Hepatocyte (in vitro differentiated cells): ENCODE results near the gene RGS3. TPM values are rescaled to one million over a fixed set of nuclear protein-coding genes. Genes with fewer than 3 reads are reported as not detected.
"Not testable (repeated sequence)": the region's sequence is repeated elsewhere in the genome, so short reads cannot be mapped to it uniquely, and the experiment has no call there.

Experiments used
- DNase-seq: peaks from one replicate; pipeline ENCODE4 v3.0.0-alpha.2; 2016; ENCODE audit warnings: low spot score
- H2AFZ ChIP-seq: fragments of 200-600 bp; sonication (generic); 2 replicates; pipeline ENCODE4 v1.6.0; 2016; ENCODE audit warnings: antibody characterized with exemption, mild to moderate bottlenecking
- H3K27ac ChIP-seq: fragments of 200-600 bp; sonication (generic); 2 replicates; pipeline ENCODE4 v1.5.1; 2016; ENCODE audit warnings: mild to moderate bottlenecking
- H3K27me3 ChIP-seq: fragments of 200-600 bp; sonication (generic); 2 replicates; pipeline ENCODE4 v1.6.1; 2016
- H3K36me3 ChIP-seq: fragments of 200-600 bp; sonication (generic); replicated peaks from 2 replicates; pipeline ENCODE4 v1.5.1; 2016; ENCODE audit warnings: low read depth; ENCODE audit not compliant: insufficient read depth
- H3K4me1 ChIP-seq: fragments of 200-600 bp; sonication (generic); 2 replicates; pipeline ENCODE4 v1.5.1; 2016; ENCODE audit warnings: mild to moderate bottlenecking, moderate library complexity; ENCODE audit not compliant: insufficient read depth
- H3K4me2 ChIP-seq: fragments of 200-600 bp; sonication (generic); 2 replicates; pipeline ENCODE4 v1.6.0; 2016
- H3K4me3 ChIP-seq: fragments of 200-600 bp; sonication (generic); 2 replicates; pipeline ENCODE4 v1.5.1; 2016; ENCODE audit warnings: mild to moderate bottlenecking
- H3K79me2 ChIP-seq: fragments of 200-600 bp; sonication (generic); 2 replicates; pipeline ENCODE4 v1.6.0; 2017; ENCODE audit warnings: mild to moderate bottlenecking
- H3K9me2 ChIP-seq: fragments of 200-600 bp; sonication (generic); replicated peaks from 2 replicates; pipeline ENCODE4 v1.6.0; 2017; ENCODE audit warnings: mild to moderate bottlenecking; ENCODE audit not compliant: insufficient read depth
- H3K9me3 ChIP-seq: fragments of 200-600 bp; sonication (generic); 2 replicates; pipeline ENCODE4 v1.5.1; 2016; ENCODE audit warnings: low read depth, mild to moderate bottlenecking
- H4K20me1 ChIP-seq: fragments of 200-600 bp; sonication (generic); 2 replicates; pipeline ENCODE4 v1.6.0; 2016; ENCODE audit warnings: mild to moderate bottlenecking; ENCODE audit not compliant: insufficient read depth, poor library complexity, severe bottlenecking
- EZH2 ChIP-seq: fragments of 200-600 bp; sonication (generic); IDR thresholded peaks from 2 replicates; pipeline ENCODE4 v1.6.1; 2016; ENCODE audit warnings: antibody characterized with exemption, mild to moderate bottlenecking, borderline replicate concordance
- EZH2phosphoT487 ChIP-seq: fragments of 200-600 bp; sonication (generic); IDR thresholded peaks from one replicate; pipeline ENCODE4 v1.6.1; 2018; ENCODE audit warnings: antibody characterized with exemption, mild to moderate bottlenecking, low read depth, moderate library complexity; ENCODE audit not compliant: unreplicated experiment, severe bottlenecking
- WGBS: methylation state at CpG from one replicate; pipeline ENCODE4 v1.1.6; 2016; ENCODE audit warnings: low lambda C conversion rate; ENCODE audit errors: missing lambda C conversion rate; 5-methylcytosine and 5-hydroxymethylcytosine counted together
- polyA plus RNA-seq: library from polyadenylated mRNA; unstranded; fragments of >200 nt; fragmentation: Nextera tagmentation; extraction: Ambion mirVana; gene quantifications from 2 replicates; pipeline ENCODE4 v1.2.1, GENCODE V29; 2016
- total RNA-seq: library from RNA; depleted of rRNA; stranded (reverse); fragments of >200 nt; gene quantifications from 2 replicates; pipeline ENCODE4 v1.2.3, GENCODE V29; 2014
- TF ChIP-seq, protein P1 (sequence below): fragments of 200-600 bp; sonication (generic); IDR thresholded peaks from 2 replicates; pipeline ENCODE4 v1.5.1; 2016; ENCODE audit warnings: antibody characterized with exemption, mild to moderate bottlenecking; ENCODE audit not compliant: poor library complexity

RGS3 gene
- total and polyA plus RNA-seq, 2 experiments from 2014 or later: 48.0 to 62.7 TPM

DNA sequence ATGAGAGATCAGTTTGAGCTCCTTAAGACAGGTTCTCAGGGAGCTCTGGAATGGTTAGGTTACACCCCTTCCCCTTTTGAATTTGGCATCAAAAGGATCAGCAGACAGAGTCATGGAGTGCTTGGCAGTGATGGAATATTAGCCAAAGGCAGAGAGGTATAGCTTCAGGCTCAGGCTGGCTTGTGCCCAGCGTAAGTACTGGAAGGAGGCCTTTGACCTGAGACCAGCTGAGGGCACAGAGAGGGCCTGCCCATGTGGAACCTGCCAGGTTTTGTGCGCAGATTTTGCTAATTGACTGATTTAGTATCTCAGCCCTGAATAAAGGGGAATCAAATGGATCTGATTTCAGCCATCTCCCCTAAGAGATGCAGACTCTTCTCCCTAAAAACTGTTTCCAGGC lies 81.5 kb downstream of the RGS3 start:
- WGBS: 95% methylated on average over 2 of the region's 2 CpGs
- DNase-seq: no peak
- Histone ChIP-seq H3K9me3 (no peaks in the 10 kb centered on the region), H3K4me3 (no peak overlapping the region), H2AFZ (no peak overlapping the region), H3K27me3 (no peaks in the 10 kb centered on the region), H3K4me2 (no peak overlapping the region), H3K36me3 (no peaks in the 10 kb centered on the region), H3K9me2 (no peaks in the 10 kb centered on the region), H3K4me1 (peaks cover 25% of the 10 kb centered on the region), H4K20me1 (no peaks in the 10 kb centered on the region), H3K27ac (no peak overlapping the region), H3K79me2 (no peaks in the 10 kb centered on the region)
- TF ChIP-seq EZH2phosphoT487: no peak
- TF ChIP-seq, protein P1, sequence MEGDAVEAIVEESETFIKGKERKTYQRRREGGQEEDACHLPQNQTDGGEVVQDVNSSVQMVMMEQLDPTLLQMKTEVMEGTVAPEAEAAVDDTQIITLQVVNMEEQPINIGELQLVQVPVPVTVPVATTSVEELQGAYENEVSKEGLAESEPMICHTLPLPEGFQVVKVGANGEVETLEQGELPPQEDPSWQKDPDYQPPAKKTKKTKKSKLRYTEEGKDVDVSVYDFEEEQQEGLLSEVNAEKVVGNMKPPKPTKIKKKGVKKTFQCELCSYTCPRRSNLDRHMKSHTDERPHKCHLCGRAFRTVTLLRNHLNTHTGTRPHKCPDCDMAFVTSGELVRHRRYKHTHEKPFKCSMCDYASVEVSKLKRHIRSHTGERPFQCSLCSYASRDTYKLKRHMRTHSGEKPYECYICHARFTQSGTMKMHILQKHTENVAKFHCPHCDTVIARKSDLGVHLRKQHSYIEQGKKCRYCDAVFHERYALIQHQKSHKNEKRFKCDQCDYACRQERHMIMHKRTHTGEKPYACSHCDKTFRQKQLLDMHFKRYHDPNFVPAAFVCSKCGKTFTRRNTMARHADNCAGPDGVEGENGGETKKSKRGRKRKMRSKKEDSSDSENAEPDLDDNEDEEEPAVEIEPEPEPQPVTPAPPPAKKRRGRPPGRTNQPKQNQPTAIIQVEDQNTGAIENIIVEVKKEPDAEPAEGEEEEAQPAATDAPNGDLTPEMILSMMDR: no peak

DNA sequence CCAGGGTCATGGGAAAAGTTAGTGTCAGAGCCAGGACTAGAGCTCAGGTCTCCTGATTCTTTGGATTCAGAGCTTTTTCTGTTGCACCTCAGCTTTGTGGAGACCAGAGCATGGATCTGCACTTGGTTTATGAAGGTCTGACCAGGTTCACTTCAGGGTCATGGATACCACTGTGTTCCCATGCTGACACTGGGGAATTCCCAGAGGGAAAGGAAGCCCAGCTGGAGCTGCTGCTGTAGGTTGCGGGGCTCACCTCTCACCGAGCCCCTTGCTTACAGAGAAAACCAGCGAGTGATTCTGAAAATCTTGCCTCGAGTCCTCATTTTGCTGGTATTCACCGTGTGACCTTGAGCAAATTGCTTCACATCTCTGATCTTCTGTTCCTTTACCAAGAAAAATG lies 83.0 kb downstream of the RGS3 start:
- Histone ChIP-seq H3K4me3 (no peak overlapping the region), H3K9me2 (no peaks in the 10 kb centered on the region), H3K36me3 (no peaks in the 10 kb centered on the region), H3K27me3 (no peaks in the 10 kb centered on the region), H3K27ac (peak overlapping the region; percentile 97), H4K20me1 (no peaks in the 10 kb centered on the region), H3K79me2 (no peaks in the 10 kb centered on the region), H3K9me3 (no peaks in the 10 kb centered on the region), H3K4me1 (peaks cover 25% of the 10 kb centered on the region), H2AFZ (no peak overlapping the region), H3K4me2 (no peak overlapping the region)
- WGBS: 94% methylated on average over 5 of the region's 5 CpGs
- TF ChIP-seq, protein P1: no peak
- no peak for DNase-seq

DNA sequence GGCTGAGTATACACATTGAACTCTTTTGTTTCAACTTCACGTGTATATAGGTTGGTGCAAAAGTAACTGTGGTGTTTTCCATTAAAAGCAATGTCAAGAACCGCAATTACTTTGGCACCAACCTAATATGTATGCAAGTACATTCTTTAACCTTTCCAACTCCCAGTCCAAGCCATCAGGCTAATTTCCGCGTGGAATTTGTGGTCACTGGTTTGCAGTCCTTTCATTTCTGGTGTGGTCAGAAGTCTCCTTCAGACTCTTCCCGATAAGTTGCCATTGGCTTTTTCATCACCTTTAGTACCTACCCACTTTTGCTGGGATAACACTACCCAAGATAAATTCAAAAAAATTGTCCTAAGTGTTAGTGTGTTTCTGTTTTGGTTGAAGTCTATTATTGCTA lies 84.0 kb downstream of the RGS3 start:
- H3K9me3 ChIP-seq: no peaks in the 10 kb centered on the region
- H3K4me1 ChIP-seq: peaks cover 25% of the 10 kb centered on the region
- H2AFZ ChIP-seq: no peak overlapping the region
- TF ChIP-seq EZH2phosphoT487 (no peak), EZH2 (no peak)
- TF ChIP-seq, protein P1: no peak
- DNase-seq: no peak
- no peaks in the 10 kb centered on the region for H3K79me2 ChIP-seq
- H3K36me3 ChIP-seq: no peaks in the 10 kb centered on the region
- no peaks in the 10 kb centered on the region for H4K20me1 ChIP-seq
- H3K9me2 ChIP-seq: no peaks in the 10 kb centered on the region
- H3K4me3 ChIP-seq: no peak overlapping the region
- peak overlapping the region; percentile 97 for H3K27ac ChIP-seq
- H3K4me2 ChIP-seq: peak overlapping the region; percentile 9
- WGBS: 91% methylated on average over 5 of the region's 5 CpGs
- no peaks in the 10 kb centered on the region for H3K27me3 ChIP-seq

DNA sequence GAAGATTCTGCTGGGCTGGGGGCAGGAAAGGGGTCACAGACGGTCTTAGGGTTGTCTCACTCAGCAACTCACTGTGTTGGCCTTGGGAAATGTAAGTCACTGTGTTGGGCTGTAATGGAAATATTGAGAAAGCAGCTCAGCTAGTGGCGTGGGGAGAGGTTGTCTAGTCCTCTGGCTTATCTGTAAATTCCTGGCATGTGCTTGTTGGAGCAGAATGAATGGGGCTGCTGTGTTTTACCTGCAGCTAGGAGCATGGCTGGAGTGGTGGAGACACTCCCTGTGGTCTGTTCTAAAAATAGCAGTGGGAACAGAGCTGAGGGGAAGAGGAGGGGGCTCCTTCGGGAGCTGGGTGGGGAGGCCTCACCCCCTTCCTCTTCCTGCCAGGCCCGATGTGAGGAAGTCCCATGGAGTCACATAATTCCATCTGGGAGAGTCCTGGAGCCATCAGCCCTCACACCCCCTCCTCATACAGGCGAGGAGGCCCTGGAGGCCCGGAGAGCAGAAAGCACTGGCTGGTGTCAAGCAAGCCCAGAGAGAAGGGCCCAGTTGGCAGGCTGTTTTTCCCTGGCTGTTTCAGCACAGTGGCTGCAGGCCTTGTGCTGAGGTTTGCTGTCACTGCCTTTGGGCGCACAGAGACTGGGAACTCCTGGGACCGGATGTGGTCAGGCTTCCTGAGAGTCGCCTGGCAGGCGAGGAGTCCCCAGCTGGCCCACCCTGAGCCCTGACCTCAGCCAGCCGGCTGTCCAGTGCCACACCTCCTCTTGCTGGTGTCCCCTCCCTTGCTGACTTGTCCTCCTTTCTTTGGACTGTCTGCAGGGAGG lies 84.9 kb downstream of the RGS3 start:
- H3K9me2 ChIP-seq: no peaks in the 10 kb centered on the region
- TF ChIP-seq EZH2 (no peak), EZH2phosphoT487 (no peak)
- TF ChIP-seq, protein P1: no peak
- no peaks in the 10 kb centered on the region for H4K20me1 ChIP-seq
- H3K9me3 ChIP-seq: no peaks in the 10 kb centered on the region
- H3K27me3 ChIP-seq: no peaks in the 10 kb centered on the region
- H3K4me1 ChIP-seq: peaks cover 25% of the 10 kb centered on the region
- DNase-seq: peak; percentile 84
- H3K4me2 ChIP-seq: peak overlapping the region; percentile 52
- peak overlapping the region; percentile 18 for H2AFZ ChIP-seq
- no peaks in the 10 kb centered on the region for H3K36me3 ChIP-seq
- no peaks in the 10 kb centered on the region for H3K79me2 ChIP-seq
- H3K4me3 ChIP-seq: no peak overlapping the region
- WGBS: 38% methylated on average over 9 of the region's 11 CpGs
- peak overlapping the region; percentile 97 for H3K27ac ChIP-seq

DNA sequence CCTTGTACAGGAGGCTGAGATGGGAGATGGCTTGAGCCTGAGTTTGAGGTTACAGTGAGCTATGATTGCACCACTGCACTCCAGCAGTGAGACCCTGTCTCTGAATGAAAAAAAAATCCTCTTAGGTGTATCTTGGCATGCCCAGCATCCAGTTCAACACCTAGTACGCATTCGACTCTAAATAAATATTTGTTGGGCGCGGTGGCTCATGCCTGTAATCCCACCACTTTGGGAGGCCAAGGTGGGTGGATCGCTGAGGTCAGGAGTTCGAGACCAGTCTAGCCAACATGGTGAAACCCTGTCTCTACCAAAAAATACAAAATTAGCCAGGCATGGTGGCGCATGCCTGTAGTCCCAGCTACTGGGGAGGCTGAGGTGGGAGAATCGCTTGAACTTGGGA lies 86.4 kb downstream of the RGS3 start:
- H3K4me1 ChIP-seq: peaks cover 25% of the 10 kb centered on the region
- peak overlapping the region; percentile 97 for H3K27ac ChIP-seq
- not testable (repeated sequence) for DNase-seq, H3K36me3 ChIP-seq, H3K79me2 ChIP-seq, H3K9me3 ChIP-seq, H3K4me3 ChIP-seq, H3K4me2 ChIP-seq, H3K9me2 ChIP-seq, H2AFZ ChIP-seq, H3K27me3 ChIP-seq, H4K20me1 ChIP-seq
- 86% methylated on average over 8 of the region's 8 CpGs for WGBS
